Keratinocyte (primary cell): ENCODE results near the gene PKN2. TPM values are rescaled to one million over a fixed set of nuclear protein-coding genes. Genes with fewer than 3 reads are reported as not detected.

ENCODE experiments used
- DNase-seq: peaks from one replicate; pipeline ENCODE4 v3.0.0-alpha.2; 2011; ENCODE audit warnings: low read depth, missing footprints, low spot score
- FAIRE-seq: peaks from 2 replicates; lab custom pipeline; 2011; peaks lifted over from hg19 to GRCh38; lab: Jason Lieb, UNC
- H2AFZ ChIP-seq: 2 replicates; pipeline ENCODE4 v1.6.0; 2012; ENCODE audit warnings: low read length, control low read depth, inconsistent platforms; ENCODE audit not compliant: control insufficient read depth
- H3K27ac ChIP-seq: 2 replicates; pipeline ENCODE4 v1.5.1; 2011; ENCODE audit warnings: low read length; ENCODE audit not compliant: control insufficient read depth, insufficient read depth
- H3K27me3 ChIP-seq: 3 replicates; pipeline ENCODE4 v1.6.0; 2011; ENCODE audit warnings: low read length; ENCODE audit not compliant: control insufficient read depth, insufficient read depth; ENCODE audit errors: extremely low read depth
- H3K36me3 ChIP-seq, 2 experiments: 2 replicates in 1 of 2; 3 replicates in 1 of 2; pipeline ENCODE4 v1.5.1; 2011; ENCODE audit warnings: low read length in 2 of 2, mild to moderate bottlenecking in 1 of 2; ENCODE audit not compliant: control insufficient read depth in 2 of 2, insufficient read depth in 2 of 2; ENCODE audit errors: extremely low read depth in 1 of 2
- H3K4me1 ChIP-seq: 3 replicates; pipeline ENCODE4 v1.5.1; 2011; ENCODE audit warnings: low read length; ENCODE audit not compliant: control insufficient read depth, insufficient read depth; ENCODE audit errors: extremely low read depth
- H3K4me2 ChIP-seq: 3 replicates; pipeline ENCODE4 v1.6.0; 2011; ENCODE audit warnings: low read depth, low read length; ENCODE audit not compliant: control insufficient read depth, insufficient read depth; ENCODE audit errors: extremely low read depth
- H3K4me3 ChIP-seq, 3 experiments: fragments of 200-600 bp in 1 of 3; sonication (generic) in 1 of 3; 2 replicates in 2 of 3; 3 replicates in 1 of 3; pipeline ENCODE4 v1.5.1; 2011 to 2016; ENCODE audit warnings: low read length in 3 of 3, mild to moderate bottlenecking in 3 of 3, control low read depth in 2 of 3, inconsistent platforms in 1 of 3, low read depth in 1 of 3, mixed read lengths in 1 of 3, mixed run types in 1 of 3, moderate library complexity in 1 of 3; ENCODE audit not compliant: control insufficient read depth in 2 of 3, insufficient read depth in 2 of 3; ENCODE audit errors: extremely low read depth in 1 of 3
- H3K79me2 ChIP-seq: 2 replicates; pipeline ENCODE4 v1.6.0; 2012; ENCODE audit warnings: low read length; ENCODE audit not compliant: control insufficient read depth, insufficient read depth
- H3K9ac ChIP-seq: 3 replicates; pipeline ENCODE4 v1.6.0; 2011; ENCODE audit warnings: low read length; ENCODE audit not compliant: control insufficient read depth, insufficient read depth; ENCODE audit errors: extremely low read depth
- H3K9me1 ChIP-seq: 3 replicates; pipeline ENCODE4 v1.6.0; 2011; ENCODE audit warnings: low read length; ENCODE audit not compliant: control insufficient read depth, insufficient read depth; ENCODE audit errors: extremely low read depth
- H3K9me3 ChIP-seq: 2 replicates; pipeline ENCODE4 v1.5.1; 2012; ENCODE audit warnings: low read depth, low read length; ENCODE audit not compliant: control insufficient read depth
- H4K20me1 ChIP-seq: 3 replicates; pipeline ENCODE4 v1.6.0; 2011; ENCODE audit warnings: low read length; ENCODE audit not compliant: control insufficient read depth, insufficient read depth; ENCODE audit errors: extremely low read depth
- CTCF ChIP-seq, 3 experiments: IDR thresholded peaks in 1 of 3; conservative IDR thresholded peaks in 1 of 3; optimal IDR thresholded peaks in 1 of 3; 2 replicates in 2 of 3; 3 replicates in 1 of 3; pipeline versions ENCODE3 to v1.5.1; 2011; ENCODE audit warnings: low read length in 3 of 3, mild to moderate bottlenecking in 3 of 3, moderate library complexity in 2 of 3, control low read depth in 1 of 3, inconsistent platforms in 1 of 3; ENCODE audit not compliant: insufficient read depth in 2 of 3; ENCODE audit errors: extremely low read depth in 1 of 3
- EZH2 ChIP-seq: IDR thresholded peaks from one replicate; pipeline ENCODE4 v1.6.1; 2012; ENCODE audit warnings: inconsistent platforms, mild to moderate bottlenecking, low read length, moderate library complexity
- dilution Hi-C: fragments of 300-500 bp; cut with MboI; formaldehyde crosslinking; loops from one replicate; pipeline ENCODE4 v1.7.0; 2020; ENCODE audit warnings: low sequenced_read_pairs; ENCODE audit not compliant: extremely low pct_ligation_motif_present
- polyA plus RNA-seq, 5 experiments: library from polyadenylated mRNA; depleted of rRNA in 3 of 5; stranded (reverse) in 3 of 5; stranded (forward) in 1 of 5; unstranded in 1 of 5; fragments of >200 nt; gene quantifications; 1 replicate in 1 of 5; 2 replicates in 3 of 5; 3 replicates in 1 of 5; pipeline versions ENCODE4 v1.2.1 to v1.2.3, GENCODE V29; 2011 to 2012; ENCODE audit warnings: missing spikeins in 2 of 5, low read depth in 1 of 5, low replicate concordance in 1 of 5

PKN2 gene
- polyA plus RNA-seq, 1 donor (not counting 4 experiments of a cell fraction or from before 2014, with no cell fraction given), result 30.8 TPM

DNA sequence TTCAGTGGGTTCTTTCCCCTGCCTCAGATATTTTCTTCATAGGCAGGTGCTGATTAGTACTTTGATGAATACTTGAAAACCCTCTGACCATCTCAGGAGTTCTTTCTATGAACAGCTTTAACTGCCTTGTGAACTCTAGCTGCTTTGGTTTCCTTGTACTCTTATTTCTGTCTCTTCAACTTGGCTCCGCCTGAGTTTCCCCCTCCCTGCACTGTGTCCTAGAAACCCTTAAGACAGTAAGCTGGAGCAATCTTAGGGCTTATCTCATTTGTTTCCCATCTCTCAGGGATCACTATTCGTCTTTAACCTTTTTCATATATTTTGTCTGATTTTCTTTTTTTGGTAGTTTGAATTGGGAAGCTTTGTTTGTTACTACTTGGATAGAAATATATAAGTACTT is 99.1 kb downstream of the PKN2 start:
- Histone ChIP-seq H4K20me1 (no peaks in the 10 kb centered on the region), H3K36me3 (peaks cover 2 to 13% of the 10 kb centered on the region in 2 experiments), H3K9me1 (no peaks in the 10 kb centered on the region), H3K27ac (no peak overlapping the region), H3K9ac (no peak overlapping the region), H3K4me1 (no peaks in the 10 kb centered on the region), H3K9me3 (no peaks in the 10 kb centered on the region), H3K79me2 (no peaks in the 10 kb centered on the region), H3K4me3 (no peak overlapping the region), H2AFZ (no peak overlapping the region), H3K4me2 (no peak overlapping the region), H3K27me3 (no peaks in the 10 kb centered on the region)
- FAIRE-seq (no peak), DNase-seq (no peak)
- TF ChIP-seq EZH2, result no peak
- no peak for TF ChIP-seq CTCF (optimal IDR thresholded peaks at IDR 0.05 in 1 of 3, IDR thresholded peaks at IDR 0.05 in 1 of 3, conservative IDR thresholded peaks at IDR 0.05 in 1 of 3; ENCODE audit: extremely low read depth in 1 of 3, insufficient read depth in 2 of 3, low read length in 3 of 3)
- dilution Hi-C loops, result no loop called here

GRCh38 chr1:88784551-88784950 is 100.5 kb downstream of the PKN2 start:
- H4K20me1 ChIP-seq, result no peaks in the 10 kb centered on the region
- no peak for DNase-seq
- no peaks in the 10 kb centered on the region for H3K4me1 ChIP-seq
- dilution Hi-C loops, result no loop called here
- H3K27ac ChIP-seq, result no peak overlapping the region
- no peak overlapping the region for H3K4me2 ChIP-seq
- no peak for FAIRE-seq
- peaks cover 0 to 11% of the 10 kb centered on the region in 2 experiments for H3K36me3 ChIP-seq
- no peak overlapping the region for H3K4me3 ChIP-seq
- no peaks in the 10 kb centered on the region for H3K79me2 ChIP-seq
- no peaks in the 10 kb centered on the region for H3K27me3 ChIP-seq
- H3K9ac ChIP-seq, result no peak overlapping the region
- H3K9me3 ChIP-seq, result no peaks in the 10 kb centered on the region
- H3K9me1 ChIP-seq, result no peaks in the 10 kb centered on the region
- no peak overlapping the region for H2AFZ ChIP-seq
- TF ChIP-seq EZH2, result no peak
